OCI-LY1 (cell line): ENCODE measurements around the gene HECA.

Experiments
- CTCF ChIP-seq: fragments of 200-600 bp; sonication (generic), shearing (Covaris generic); IDR thresholded peaks from 2 replicates; pipeline ENCODE4 v1.5.1; 2017; ENCODE audit warnings: mild to moderate bottlenecking, antibody characterized with exemption, low read length, moderate library complexity, mixed read lengths
- EZH2 ChIP-seq: fragments of 200-600 bp; sonication (generic), shearing (Covaris generic); IDR thresholded peaks from 2 replicates; pipeline ENCODE4 v1.8.0; 2017; ENCODE audit warnings: borderline replicate concordance, mixed run types, mild to moderate bottlenecking, antibody characterized with exemption, low read length, moderate library complexity, mixed read lengths

- TF ChIP-seq CTCF (no peak), EZH2 (no peak)
Measured at GRCh38 chr6:139165324-139165723, 30.4 kb downstream of the HECA start.
